ENCODE measurements around the gene IGF1R.

IGF1R gene

DNA sequence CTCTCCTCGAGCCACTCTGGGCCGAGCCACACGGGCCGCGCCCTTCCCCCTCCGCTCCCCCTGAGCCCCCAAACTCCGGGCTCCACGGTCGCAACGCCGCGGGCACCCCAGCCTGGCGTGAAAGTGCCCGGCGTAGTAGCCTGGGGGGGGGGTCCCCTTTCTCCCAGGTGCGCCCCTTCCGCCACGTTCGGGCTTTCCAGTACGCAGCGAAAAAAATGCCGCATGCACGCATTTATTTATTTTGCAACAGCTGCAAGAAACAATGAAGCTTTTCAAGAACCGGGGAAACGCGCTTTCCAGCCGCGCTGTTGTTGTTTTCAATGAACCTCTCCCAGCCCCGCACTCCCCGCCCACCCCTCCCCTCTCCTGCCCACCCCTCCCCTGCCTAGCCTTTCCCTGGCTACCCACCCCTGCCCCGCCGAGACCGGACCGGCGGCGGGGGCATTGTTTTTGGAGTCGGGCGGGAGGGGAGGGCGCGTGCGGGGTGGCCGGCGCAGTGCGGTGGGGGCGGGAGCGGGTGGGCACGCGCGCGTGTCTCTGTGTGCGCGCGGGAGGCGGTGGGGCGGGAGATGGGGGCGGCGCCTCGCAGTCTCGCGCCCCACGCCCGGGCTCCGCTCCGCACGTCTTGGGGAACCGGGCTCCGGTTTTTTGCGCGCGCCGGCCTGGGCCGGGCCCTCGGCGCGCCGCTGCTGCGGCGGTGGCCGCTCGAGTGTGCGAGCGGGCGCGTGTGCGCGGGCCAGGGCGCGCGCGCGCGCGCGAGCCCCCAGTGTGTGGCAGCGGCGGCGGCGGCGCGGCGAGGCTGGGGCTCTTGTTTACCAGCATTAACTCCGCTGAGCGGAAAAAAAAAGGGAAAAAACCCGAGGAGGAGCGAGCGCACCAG lies at the start of gene IGF1R:
TSS of gene IGF1R (plus strand) at position 766 of the 880 bp plus-strand sequence. CDS start 1,043 bp downstream, outside the sequence.
- TF ChIP-seq, protein P1, sequence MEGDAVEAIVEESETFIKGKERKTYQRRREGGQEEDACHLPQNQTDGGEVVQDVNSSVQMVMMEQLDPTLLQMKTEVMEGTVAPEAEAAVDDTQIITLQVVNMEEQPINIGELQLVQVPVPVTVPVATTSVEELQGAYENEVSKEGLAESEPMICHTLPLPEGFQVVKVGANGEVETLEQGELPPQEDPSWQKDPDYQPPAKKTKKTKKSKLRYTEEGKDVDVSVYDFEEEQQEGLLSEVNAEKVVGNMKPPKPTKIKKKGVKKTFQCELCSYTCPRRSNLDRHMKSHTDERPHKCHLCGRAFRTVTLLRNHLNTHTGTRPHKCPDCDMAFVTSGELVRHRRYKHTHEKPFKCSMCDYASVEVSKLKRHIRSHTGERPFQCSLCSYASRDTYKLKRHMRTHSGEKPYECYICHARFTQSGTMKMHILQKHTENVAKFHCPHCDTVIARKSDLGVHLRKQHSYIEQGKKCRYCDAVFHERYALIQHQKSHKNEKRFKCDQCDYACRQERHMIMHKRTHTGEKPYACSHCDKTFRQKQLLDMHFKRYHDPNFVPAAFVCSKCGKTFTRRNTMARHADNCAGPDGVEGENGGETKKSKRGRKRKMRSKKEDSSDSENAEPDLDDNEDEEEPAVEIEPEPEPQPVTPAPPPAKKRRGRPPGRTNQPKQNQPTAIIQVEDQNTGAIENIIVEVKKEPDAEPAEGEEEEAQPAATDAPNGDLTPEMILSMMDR (IDR thresholded peaks at IDR 0.05; ENCODE audit: insufficient read depth, low read depth, low read length, missing control alignments): no peak
- peak; percentile 94 for DNase-seq (ENCODE audit: low read depth)
- H3K4me3 ChIP-seq (ENCODE audit: low read depth, low read length): peak within 1 kb of the TSS; percentile 95

DNA sequence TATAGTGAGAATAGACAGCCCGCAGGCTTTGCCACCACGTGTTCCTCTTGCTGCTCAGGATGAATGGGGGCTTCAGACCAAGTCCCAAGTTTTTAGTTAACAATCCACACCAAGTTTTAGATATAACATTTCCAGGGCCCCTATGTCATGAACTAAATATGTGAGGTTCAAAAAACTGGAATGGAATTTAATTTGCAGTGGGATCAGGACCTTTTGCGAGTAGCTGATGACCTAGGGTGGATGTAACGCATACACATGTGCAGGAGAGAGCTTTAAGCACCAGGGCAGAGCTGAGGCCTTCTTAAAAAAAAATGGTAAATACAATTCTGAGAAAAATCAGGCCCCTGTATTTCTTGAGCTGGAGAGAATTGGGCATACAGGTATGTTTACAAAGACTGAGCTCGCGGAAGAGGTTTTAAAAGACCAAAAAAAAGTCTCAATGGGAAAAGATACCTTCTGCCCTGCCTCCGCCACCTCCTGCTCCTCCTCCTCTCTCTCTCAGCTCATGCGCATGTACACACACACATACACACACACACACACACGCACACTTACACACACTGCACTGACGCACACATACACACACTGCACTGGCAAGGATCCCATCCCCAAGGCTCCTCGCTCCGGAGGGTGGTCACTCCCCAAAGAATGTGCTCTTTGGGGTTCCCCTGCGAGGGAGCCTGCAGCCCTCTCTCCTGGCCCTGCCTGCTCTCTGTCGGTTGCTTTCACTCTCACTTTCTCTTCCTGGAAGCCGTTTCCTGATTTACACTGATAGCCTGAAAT lies 48.2 kb upstream of the IGF1R start:
- peak overlapping the region; percentile 16 for H3K4me3 ChIP-seq (ENCODE audit: low read depth, low read length)
- peak; percentile 48 for DNase-seq (ENCODE audit: low read depth)
- TF ChIP-seq, protein P1 (IDR thresholded peaks at IDR 0.05; ENCODE audit: insufficient read depth, low read depth, low read length, missing control alignments): no peak

DNA sequence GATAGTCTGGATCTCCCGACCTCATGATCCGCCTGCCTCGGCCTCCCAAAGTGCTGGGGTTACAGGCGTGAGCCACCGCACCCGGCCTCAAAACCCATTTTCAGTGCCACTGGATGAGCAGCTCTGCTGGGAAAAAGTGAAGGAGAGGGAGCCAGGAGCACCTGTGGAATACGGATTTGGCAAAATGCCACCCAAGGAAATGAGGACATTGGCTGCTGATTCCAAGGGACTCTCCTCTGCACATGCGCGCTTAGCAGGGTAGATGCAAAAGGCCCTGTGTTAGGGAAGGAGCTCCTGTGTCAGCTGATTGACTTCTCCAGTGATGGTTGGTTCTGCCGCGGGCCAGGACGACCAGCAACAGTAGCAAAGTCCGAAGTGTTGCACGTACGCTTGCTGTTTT lies 43.4 kb upstream of the IGF1R start:
- no peak for DNase-seq (ENCODE audit: low read depth)
- H3K4me3 ChIP-seq (ENCODE audit: low read depth, low read length): no peak overlapping the region
- TF ChIP-seq, protein P1 (IDR thresholded peaks at IDR 0.05; ENCODE audit: insufficient read depth, low read depth, low read length, missing control alignments): no peak

DNA sequence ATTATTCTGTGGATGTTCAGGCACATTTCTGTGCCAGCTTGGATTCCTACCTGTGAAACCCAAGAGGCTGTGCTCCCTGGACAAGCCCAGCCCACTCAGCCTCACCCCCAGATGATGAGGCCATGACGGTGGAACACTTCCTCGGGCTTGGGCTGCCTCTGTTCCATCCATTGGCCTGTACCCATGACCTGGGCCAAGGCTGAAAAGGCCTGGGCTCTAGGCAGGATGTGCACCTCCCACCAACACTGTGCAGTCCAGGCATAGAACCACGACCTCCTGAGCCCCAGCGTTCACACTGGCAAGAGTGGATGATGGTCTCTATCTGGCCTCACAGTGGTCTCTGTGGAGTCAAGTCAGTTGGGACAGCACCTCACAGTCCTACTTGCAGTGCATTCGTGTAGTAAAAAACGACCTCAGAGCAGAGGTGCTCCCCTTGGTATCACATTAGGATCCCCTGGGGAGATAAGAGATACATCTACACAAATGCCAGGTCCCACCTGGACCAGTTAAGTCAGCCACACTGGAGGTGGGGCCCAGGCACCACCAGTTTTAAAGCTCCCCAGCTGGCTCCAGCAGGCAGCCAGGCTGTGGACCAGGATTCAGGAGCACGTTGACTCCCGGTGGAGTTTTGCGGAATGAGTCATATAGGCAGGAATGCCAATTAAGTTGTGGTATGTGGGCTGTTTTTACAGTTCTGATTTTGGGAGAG lies 39.0 kb upstream of the IGF1R start:
- DNase-seq (ENCODE audit: low read depth): no peak
- no peak overlapping the region for H3K4me3 ChIP-seq (ENCODE audit: low read depth, low read length)
- TF ChIP-seq, protein P1 (IDR thresholded peaks at IDR 0.05; ENCODE audit: insufficient read depth, low read depth, low read length, missing control alignments): no peak

DNA sequence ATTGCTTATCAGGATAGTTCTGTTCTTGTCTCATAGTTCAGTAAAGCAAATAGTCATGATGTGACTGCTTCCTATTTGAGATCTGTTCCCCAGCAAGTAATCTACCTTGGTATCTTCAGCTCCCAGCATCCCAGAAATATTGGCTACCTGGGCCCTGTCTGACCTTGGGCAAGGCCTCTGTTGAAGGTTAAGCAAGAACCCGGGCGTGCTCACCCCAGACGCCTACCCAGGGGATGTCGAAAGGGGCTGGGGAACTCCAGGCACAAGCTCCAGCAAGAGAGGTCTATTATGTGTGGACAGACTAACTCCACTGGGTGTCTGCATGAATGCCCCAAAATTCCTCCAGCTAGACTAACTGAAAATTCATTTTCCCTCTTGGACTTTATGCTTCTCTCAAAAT lies 37.3 kb upstream of the IGF1R start:
- DNase-seq (ENCODE audit: low read depth): no peak
- TF ChIP-seq, protein P1 (IDR thresholded peaks at IDR 0.05; ENCODE audit: insufficient read depth, low read depth, low read length, missing control alignments): no peak
- H3K4me3 ChIP-seq (ENCODE audit: low read depth, low read length): no peak overlapping the region

DNA sequence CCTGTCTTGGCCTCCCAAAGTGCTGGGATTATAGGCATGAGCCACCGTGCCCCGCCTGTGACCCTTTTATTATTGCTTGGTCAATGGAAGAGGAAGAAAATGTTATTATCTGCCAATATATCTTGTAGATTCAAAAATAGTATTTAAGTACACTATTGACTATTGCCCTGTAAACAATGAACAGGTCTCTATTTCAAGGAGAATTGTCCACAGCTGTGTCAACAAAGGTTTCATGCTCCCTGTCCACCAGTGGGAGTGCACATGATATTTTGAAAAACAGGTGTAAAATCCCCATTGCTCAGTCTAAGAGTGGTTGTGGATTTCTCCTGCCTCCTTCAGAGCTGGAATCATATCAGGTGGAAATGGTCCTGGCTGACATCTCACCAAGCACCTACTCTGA lies 36.5 kb upstream of the IGF1R start:
- H3K4me3 ChIP-seq (ENCODE audit: low read depth, low read length): no peak overlapping the region
- TF ChIP-seq, protein P1 (IDR thresholded peaks at IDR 0.05; ENCODE audit: insufficient read depth, low read depth, low read length, missing control alignments): no peak

More for the DNA sequence above, 36.5 kb upstream of the IGF1R start:
- DNase-seq (ENCODE audit: low read depth): no peak

Measured in GM12865 (cell line).